Gastrocnemius medialis (tissue), 4 donors: ENCODE results near the gene TBL3.
"Not testable (repeated sequence)": the region's sequence is repeated elsewhere in the genome, so short reads cannot be mapped to it uniquely, and the experiment has no call there.

Experiments
- CTCF ChIP-seq, 5 experiments: fragments of 450-650 bp in 3 of 5; fragments of 200-600 bp in 2 of 5; sonication (generic) in 2 of 5; IDR thresholded peaks in 4 of 5; conservative IDR thresholded peaks in 1 of 5; 1 replicate in 4 of 5; 2 replicates in 1 of 5; pipeline ENCODE4 v1.5.1; 2016 to 2019; ENCODE audit warnings: antibody characterized with exemption in 5 of 5, mild to moderate bottlenecking in 3 of 5, moderate library complexity in 3 of 5
- POLR2A ChIP-seq, 2 donors: fragments of 450-650 bp; IDR thresholded peaks; one replicate each; pipeline ENCODE4 v1.6.1; 2017; ENCODE audit warnings: antibody characterized with exemption in 2 of 2, mild to moderate bottlenecking in 2 of 2, moderate library complexity in 2 of 2

- TF ChIP-seq POLR2A (IDR thresholded peaks at IDR 0.05); CTCF (IDR thresholded peaks at IDR 0.05 in 4 of 5, conservative IDR thresholded peaks at IDR 0.05 in 1 of 5): not testable (repeated sequence)
Measured at GRCh38 chr16:1962161-1963153, 9.4 kb upstream of the TBL3 start.
